Measurements from ENCODE around the gene MSL3.

GRCh38 chrX:11768039-11768438 is 10.0 kb downstream of the MSL3 start:
- no peak for TF ChIP-seq CTCF (IDR thresholded peaks at IDR 0.05)
- TF ChIP-seq POLR2A (IDR thresholded peaks at IDR 0.05) = no peak
- no peak for TF ChIP-seq POLR2AphosphoS5 (IDR thresholded peaks at IDR 0.05)

Measured in upper lobe of left lung (tissue), 4 donors.